Fibroblast of lung (primary cell): ENCODE results near the gene HIGD1A. TPM values are rescaled to one million over a fixed set of nuclear protein-coding genes. Genes with fewer than 3 reads are reported as not detected.

ENCODE experiments used
- DNase-seq, 2 donors: peaks; one replicate each; pipeline versions ENCODE4 v3.0.0 to v3.0.0-alpha.2; 2010; ENCODE audit warnings: low read depth in 2 of 2
- H2AFZ ChIP-seq: 2 replicates; pipeline ENCODE4 v1.5.1; 2012; ENCODE audit warnings: low read length, control low read depth, inconsistent platforms
- H3K27ac ChIP-seq: 2 replicates; pipeline ENCODE4 v1.5.1; 2011; ENCODE audit warnings: low read length, control low read depth; ENCODE audit not compliant: insufficient read depth
- H3K27me3 ChIP-seq: 2 replicates; pipeline ENCODE4 v1.5.1; 2011; ENCODE audit warnings: mild to moderate bottlenecking, low read length; ENCODE audit not compliant: control insufficient read depth, insufficient read depth
- H3K36me3 ChIP-seq: 2 replicates; pipeline ENCODE4 v1.5.1; 2011; ENCODE audit warnings: low read length; ENCODE audit not compliant: control insufficient read depth, insufficient read depth
- H3K4me1 ChIP-seq: 2 replicates; pipeline ENCODE4 v1.5.1; 2011; ENCODE audit warnings: low read length; ENCODE audit not compliant: control insufficient read depth, insufficient read depth; ENCODE audit errors: extremely low read depth
- H3K4me2 ChIP-seq: 2 replicates; pipeline ENCODE4 v1.5.1; 2011; ENCODE audit warnings: low read length, control low read depth; ENCODE audit not compliant: insufficient read depth; ENCODE audit errors: extremely low read depth
- H3K4me3 ChIP-seq, 4 experiments: fragments of 200-600 bp in 1 of 4; sonication (generic) in 1 of 4; replicated peaks in 1 of 4; 2 replicates each; pipeline ENCODE4 v1.5.1; 2011 to 2016; ENCODE audit warnings: low read length in 4 of 4, low read depth in 3 of 4, mild to moderate bottlenecking in 3 of 4, control low read depth in 2 of 4, inconsistent platforms in 1 of 4, mixed read lengths in 1 of 4; ENCODE audit not compliant: insufficient read depth in 1 of 4; ENCODE audit errors: control extremely low read depth in 1 of 4
- H3K79me2 ChIP-seq: 2 replicates; pipeline ENCODE4 v1.5.1; 2012; ENCODE audit warnings: mild to moderate bottlenecking, low read length, inconsistent platforms; ENCODE audit not compliant: control insufficient read depth, insufficient read depth
- H3K9ac ChIP-seq: 2 replicates; pipeline ENCODE4 v1.5.1; 2011; ENCODE audit warnings: mild to moderate bottlenecking, low read length, control low read depth; ENCODE audit not compliant: insufficient read depth
- H3K9me3 ChIP-seq: 2 replicates; pipeline ENCODE4 v1.5.1; 2012; ENCODE audit warnings: low read depth, low read length; ENCODE audit not compliant: control insufficient read depth, insufficient read depth
- H4K20me1 ChIP-seq: 2 replicates; pipeline ENCODE4 v1.5.1; 2011; ENCODE audit warnings: low read length; ENCODE audit not compliant: control insufficient read depth, insufficient read depth; ENCODE audit errors: extremely low read depth
- EZH2 ChIP-seq: IDR thresholded peaks from 2 replicates; pipeline ENCODE4 v1.5.1; 2012; ENCODE audit warnings: low read length, control low read depth, mild to moderate bottlenecking; ENCODE audit errors: missing control alignments
- polyA plus RNA-seq, 2 donors: library from polyadenylated mRNA; depleted of rRNA in 1 of 2; stranded (reverse) in 1 of 2; unstranded in 1 of 2; fragments of >200 nt; gene quantifications; 2 replicates each; pipeline ENCODE4 v1.2.1, GENCODE V29; 2011 to 2012; ENCODE audit warnings: missing spikeins in 1 of 2
- total RNA-seq: library from RNA; depleted of rRNA; stranded (reverse); fragments of >200 nt; gene quantifications from 2 replicates; pipeline ENCODE4 v1.2.1, GENCODE V29; 2014
- TF ChIP-seq, protein P1 (sequence below), 2 donors: IDR thresholded peaks in 1 of 2; conservative IDR thresholded peaks in 1 of 2; 1 replicate in 1 of 2; 2 replicates in 1 of 2; pipeline ENCODE4 v1.5.1; 2011 to 2012; ENCODE audit warnings: low read length in 2 of 2, control low read depth in 1 of 2, inconsistent platforms in 1 of 2, low read depth in 1 of 2, mild to moderate bottlenecking in 1 of 2

Gene HIGD1A
- total and polyA plus RNA-seq, 2 donors (not counting 1 experiment from before 2014, with no cell fraction given), result 121 to 245 TPM

DNA sequence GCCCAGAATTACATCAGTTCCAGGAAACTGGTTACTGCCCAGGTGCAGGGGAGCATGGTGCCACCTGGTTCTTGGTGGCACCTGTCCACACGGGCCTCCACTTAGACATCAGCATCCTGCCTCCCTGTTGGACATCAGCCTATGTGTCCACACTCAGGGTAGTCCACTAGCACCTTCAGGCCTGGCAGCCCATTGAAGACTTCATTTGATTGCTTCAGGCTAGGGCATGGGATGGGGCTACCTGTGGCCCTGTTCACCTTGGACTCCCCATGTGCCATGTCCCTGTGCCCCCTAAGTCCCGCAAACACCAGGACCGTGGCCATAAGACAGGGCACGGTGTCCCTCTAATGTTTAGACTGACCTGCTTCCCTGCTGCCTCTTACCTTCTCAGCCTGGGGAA, 40.5 kb upstream of the HIGD1A start:
- H3K9me3 ChIP-seq, result no peaks in the 10 kb centered on the region
- no peaks in the 10 kb centered on the region for H3K4me1 ChIP-seq
- no peaks in the 10 kb centered on the region for H3K36me3 ChIP-seq
- no peak overlapping the region for H3K27ac ChIP-seq
- H3K9ac ChIP-seq, result no peak overlapping the region
- no peak overlapping the region for H3K4me3 ChIP-seq
- no peaks in the 10 kb centered on the region for H3K79me2 ChIP-seq
- no peak overlapping the region for H2AFZ ChIP-seq
- peaks cover 6% of the 10 kb centered on the region for H3K27me3 ChIP-seq
- TF ChIP-seq, protein P1, sequence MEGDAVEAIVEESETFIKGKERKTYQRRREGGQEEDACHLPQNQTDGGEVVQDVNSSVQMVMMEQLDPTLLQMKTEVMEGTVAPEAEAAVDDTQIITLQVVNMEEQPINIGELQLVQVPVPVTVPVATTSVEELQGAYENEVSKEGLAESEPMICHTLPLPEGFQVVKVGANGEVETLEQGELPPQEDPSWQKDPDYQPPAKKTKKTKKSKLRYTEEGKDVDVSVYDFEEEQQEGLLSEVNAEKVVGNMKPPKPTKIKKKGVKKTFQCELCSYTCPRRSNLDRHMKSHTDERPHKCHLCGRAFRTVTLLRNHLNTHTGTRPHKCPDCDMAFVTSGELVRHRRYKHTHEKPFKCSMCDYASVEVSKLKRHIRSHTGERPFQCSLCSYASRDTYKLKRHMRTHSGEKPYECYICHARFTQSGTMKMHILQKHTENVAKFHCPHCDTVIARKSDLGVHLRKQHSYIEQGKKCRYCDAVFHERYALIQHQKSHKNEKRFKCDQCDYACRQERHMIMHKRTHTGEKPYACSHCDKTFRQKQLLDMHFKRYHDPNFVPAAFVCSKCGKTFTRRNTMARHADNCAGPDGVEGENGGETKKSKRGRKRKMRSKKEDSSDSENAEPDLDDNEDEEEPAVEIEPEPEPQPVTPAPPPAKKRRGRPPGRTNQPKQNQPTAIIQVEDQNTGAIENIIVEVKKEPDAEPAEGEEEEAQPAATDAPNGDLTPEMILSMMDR (conservative IDR thresholded peaks at IDR 0.05 in 1 of 2, IDR thresholded peaks at IDR 0.05 in 1 of 2; ENCODE audit: low read depth in 1 of 2, low read length in 2 of 2), result no peak
- no peak for TF ChIP-seq EZH2
- H4K20me1 ChIP-seq, result no peaks in the 10 kb centered on the region
- DNase-seq, result no peak
- H3K4me2 ChIP-seq, result no peak overlapping the region

DNA sequence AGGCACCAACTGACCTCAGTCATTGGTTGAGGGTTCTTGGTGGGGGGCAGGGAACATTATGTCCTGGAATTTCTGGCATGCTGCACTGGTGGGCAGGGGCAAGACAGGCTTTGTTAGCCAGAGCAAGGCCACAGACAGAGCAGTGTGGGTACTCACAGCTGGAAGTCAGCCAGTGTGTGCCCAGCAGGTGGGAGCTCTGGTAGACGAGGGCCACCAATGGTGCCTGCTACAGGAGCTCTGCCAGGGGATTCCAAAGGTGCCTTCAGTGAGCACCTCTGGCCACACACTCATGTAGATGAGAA, 40.1 kb upstream of the HIGD1A start:
- H4K20me1 ChIP-seq, result no peaks in the 10 kb centered on the region
- H3K27ac ChIP-seq, result no peak overlapping the region
- H3K4me3 ChIP-seq, result no peak overlapping the region
- TF ChIP-seq EZH2, result no peak
- TF ChIP-seq, protein P1 (conservative IDR thresholded peaks at IDR 0.05 in 1 of 2, IDR thresholded peaks at IDR 0.05 in 1 of 2; ENCODE audit: low read depth in 1 of 2, low read length in 2 of 2), result no peak
- H3K79me2 ChIP-seq, result no peaks in the 10 kb centered on the region
- H3K9ac ChIP-seq, result no peak overlapping the region
- peaks cover 6% of the 10 kb centered on the region for H3K27me3 ChIP-seq
- H2AFZ ChIP-seq, result no peak overlapping the region
- H3K36me3 ChIP-seq, result no peaks in the 10 kb centered on the region
- DNase-seq, result no peak
- no peaks in the 10 kb centered on the region for H3K9me3 ChIP-seq
- H3K4me2 ChIP-seq, result no peak overlapping the region
- no peaks in the 10 kb centered on the region for H3K4me1 ChIP-seq

DNA sequence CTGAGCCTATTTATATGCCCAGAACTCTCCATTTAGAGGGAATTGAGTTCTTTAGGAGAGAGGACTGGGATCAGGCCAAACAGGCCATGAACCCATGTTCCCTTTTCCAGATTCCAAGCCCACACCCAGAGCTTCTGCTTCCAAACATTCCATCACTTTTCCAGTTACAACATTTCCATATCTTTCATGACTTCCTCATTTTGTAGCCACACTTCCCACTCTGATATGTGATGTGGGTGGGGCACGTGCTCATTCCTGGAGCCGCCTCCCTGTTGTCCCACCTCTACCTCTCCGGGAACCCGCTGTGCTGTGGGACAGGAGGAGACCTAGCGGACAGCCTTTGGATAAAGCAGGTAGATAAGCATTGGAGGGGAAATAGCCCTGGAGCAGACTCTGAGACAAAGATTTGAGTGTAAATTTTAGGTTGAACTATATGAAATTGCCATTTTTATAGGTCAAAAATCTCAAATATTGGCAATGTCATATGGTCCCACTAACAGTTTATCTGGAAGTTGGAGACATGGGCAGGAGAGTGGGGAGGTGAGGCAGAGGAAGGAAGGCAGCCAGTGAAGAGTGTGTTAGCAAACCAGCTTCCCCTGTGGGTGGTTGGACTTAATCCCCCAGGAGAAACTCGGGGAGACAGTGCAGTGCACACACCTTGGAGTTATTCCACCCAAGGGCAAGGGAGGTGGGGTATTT, 39.6 kb upstream of the HIGD1A start:
- TF ChIP-seq, protein P1 (conservative IDR thresholded peaks at IDR 0.05 in 1 of 2, IDR thresholded peaks at IDR 0.05 in 1 of 2; ENCODE audit: low read depth in 1 of 2, low read length in 2 of 2), result no peak
- TF ChIP-seq EZH2, result no peak
- H3K79me2 ChIP-seq, result no peaks in the 10 kb centered on the region
- H4K20me1 ChIP-seq, result no peaks in the 10 kb centered on the region
- H2AFZ ChIP-seq, result no peak overlapping the region
- no peaks in the 10 kb centered on the region for H3K9me3 ChIP-seq
- no peak overlapping the region for H3K4me3 ChIP-seq
- no peak overlapping the region for H3K27ac ChIP-seq
- no peak overlapping the region for H3K4me2 ChIP-seq
- peaks cover 6% of the 10 kb centered on the region for H3K27me3 ChIP-seq
- DNase-seq, result no peak
- H3K4me1 ChIP-seq, result no peaks in the 10 kb centered on the region
- H3K9ac ChIP-seq, result no peak overlapping the region
- H3K36me3 ChIP-seq, result no peaks in the 10 kb centered on the region
